ENCODE measurements around the gene CCL5.

The CCL5 gene

GRCh38 chr17:35867574-35867973 lies 12.6 kb downstream of the CCL5 start:
- DNase-seq (ENCODE audit: low read depth) = no peak

- DNase-seq (ENCODE audit: low read depth) = no peak
Observed at GRCh38 chr17:35866341-35866950, 13.7 kb downstream of the CCL5 start.

GRCh38 chr17:35865412-35866340 lies 14.5 kb downstream of the CCL5 start:
- no peak for DNase-seq (ENCODE audit: low read depth)

- no peak for DNase-seq (ENCODE audit: low read depth)
Observed at GRCh38 chr17:35864853-35865252, 15.3 kb downstream of the CCL5 start.

GRCh38 chr17:35856603-35857002 lies 23.6 kb downstream of the CCL5 start:
- DNase-seq (ENCODE audit: low read depth) = no peak

GRCh38 chr17:35855965-35856364 lies 24.2 kb downstream of the CCL5 start:
- DNase-seq (ENCODE audit: low read depth) = no peak

- peak; percentile 32 for DNase-seq (ENCODE audit: low read depth)
Observed at GRCh38 chr17:35849469-35850348, 30.5 kb downstream of the CCL5 start.

GRCh38 chr17:35847633-35848373 lies 32.4 kb downstream of the CCL5 start:
- no peak for DNase-seq (ENCODE audit: low read depth)

GRCh38 chr17:35847006-35847405 lies 33.2 kb downstream of the CCL5 start:
- no peak for DNase-seq (ENCODE audit: low read depth)

GRCh38 chr17:35846055-35846809 lies 33.9 kb downstream of the CCL5 start:
- no peak for DNase-seq (ENCODE audit: low read depth)

- DNase-seq (ENCODE audit: low read depth) = no peak
Observed at GRCh38 chr17:35844547-35844946, 35.6 kb downstream of the CCL5 start.

GRCh38 chr17:35843698-35844097 lies 36.5 kb downstream of the CCL5 start:
- no peak for DNase-seq (ENCODE audit: low read depth)

GRCh38 chr17:35842239-35842638 lies 37.9 kb downstream of the CCL5 start:
- no peak for DNase-seq (ENCODE audit: low read depth)

- DNase-seq (ENCODE audit: low read depth) = no peak
Observed at GRCh38 chr17:35841505-35841904, 38.7 kb downstream of the CCL5 start.

GRCh38 chr17:35841101-35841500 lies 39.1 kb downstream of the CCL5 start:
- no peak for DNase-seq (ENCODE audit: low read depth)

GRCh38 chr17:35825206-35825605 lies 55.0 kb downstream of the CCL5 start:
- no peak for DNase-seq (ENCODE audit: low read depth)

Data from activated T-cell treated with anti-CD3 and anti-CD28 coated beads for 1 hour (primary cell).